DND-41 (cell line): Measurements from ENCODE around the gene ZBTB11.
A peak's percentile ranks its signal among the peaks of the same experiment; 100 is the strongest.
"Not testable (repeated sequence)": the region's sequence is repeated elsewhere in the genome, so short reads cannot be mapped to it uniquely, and the experiment has no call there.

Source experiments
- ATAC-seq: fragments of 200-7000 bp; cut with Tn5 transposase; 3 replicates; pipeline ENCODE4 v1.9.1; 2021; ENCODE audit warnings: low read depth; ENCODE audit not compliant: insufficient read depth
- DNase-seq: peaks from one replicate; pipeline ENCODE4 v3.0.0-alpha.2; 2020
- H2AFZ ChIP-seq: 2 replicates; pipeline ENCODE4 v1.6.0; 2012; ENCODE audit warnings: low read depth, low read length
- H3K27ac ChIP-seq: 2 replicates; pipeline ENCODE4 v1.5.1; 2012; ENCODE audit warnings: low read length, inconsistent platforms
- H3K27me3 ChIP-seq: fragments of 200-600 bp; sonication (generic); 2 replicates; pipeline ENCODE4 v1.6.0; 2012; ENCODE audit warnings: low read length, mild to moderate bottlenecking, inconsistent platforms; ENCODE audit not compliant: insufficient read depth, poor library complexity
- H3K36me3 ChIP-seq: 2 replicates; pipeline ENCODE4 v1.5.1; 2012; ENCODE audit warnings: low read length, inconsistent platforms; ENCODE audit not compliant: insufficient read depth
- H3K4me1 ChIP-seq: 2 replicates; pipeline ENCODE4 v1.5.1; 2012; ENCODE audit warnings: mild to moderate bottlenecking, low read length; ENCODE audit not compliant: insufficient read depth
- H3K4me2 ChIP-seq: 2 replicates; pipeline ENCODE4 v1.6.0; 2012; ENCODE audit warnings: mild to moderate bottlenecking, moderate library complexity, low read length, inconsistent platforms; ENCODE audit not compliant: insufficient read depth
- H3K4me3 ChIP-seq, 2 experiments: fragments of 200-600 bp in 1 of 2; shearing (Covaris generic) in 1 of 2; 2 replicates each; pipeline ENCODE4 v1.5.1; 2012 to 2016; ENCODE audit warnings: inconsistent platforms in 2 of 2, low read length in 2 of 2, mild to moderate bottlenecking in 2 of 2, low read depth in 1 of 2, moderate library complexity in 1 of 2
- H3K79me2 ChIP-seq: 2 replicates; pipeline ENCODE4 v1.6.0; 2012; ENCODE audit warnings: low read length, inconsistent platforms; ENCODE audit not compliant: insufficient read depth
- H3K9ac ChIP-seq: 2 replicates; pipeline ENCODE4 v1.6.0; 2012; ENCODE audit warnings: low read depth, mild to moderate bottlenecking, inconsistent platforms, low read length, moderate library complexity
- H3K9me3 ChIP-seq: 2 replicates; pipeline ENCODE4 v1.5.1; 2012; ENCODE audit warnings: low read length, moderate library complexity, mild to moderate bottlenecking, inconsistent platforms; ENCODE audit not compliant: insufficient read depth, severe bottlenecking
- H4K20me1 ChIP-seq: 2 replicates; pipeline ENCODE4 v1.6.0; 2012; ENCODE audit warnings: low read length; ENCODE audit not compliant: insufficient read depth
- CTCF ChIP-seq: IDR thresholded peaks from 2 replicates; pipeline ENCODE4 v1.5.1; 2012; ENCODE audit warnings: borderline replicate concordance, low read length, moderate library complexity, mild to moderate bottlenecking; ENCODE audit not compliant: poor library complexity, severe bottlenecking; ENCODE audit errors: extremely low read depth
- EZH2 ChIP-seq: IDR thresholded peaks from 3 replicates; pipeline ENCODE4 v1.6.1; 2012; ENCODE audit warnings: borderline replicate concordance, low read depth, mild to moderate bottlenecking, moderate library complexity, low read length, inconsistent platforms; ENCODE audit not compliant: severe bottlenecking

Gene ZBTB11

GRCh38 chr3:101695779-101696372 is 18.9 kb upstream of the ZBTB11 start:
- no peaks in the 10 kb centered on the region for H3K9me3 ChIP-seq
- TF ChIP-seq EZH2 (no peak), CTCF (peak; percentile 77)
- ATAC-seq (peak; percentile 69; the same call in 2 of the 3 replicates), DNase-seq (peak; percentile 53)
- H4K20me1 ChIP-seq, result no peaks in the 10 kb centered on the region
- H3K4me2 ChIP-seq, result 0 out of 2 replicates have a peak overlapping the region, but pooled peaks have one; percentile 16
- H3K36me3 ChIP-seq, result no peaks in the 10 kb centered on the region
- H3K4me1 ChIP-seq, result peaks cover 3% of the 10 kb centered on the region; the same call in 1 of the 2 replicates
- no peak overlapping the region for H3K27ac ChIP-seq
- H3K27me3 ChIP-seq, result no peaks in the 10 kb centered on the region
- no peak overlapping the region for H3K4me3 ChIP-seq
- H3K9ac ChIP-seq, result no peak overlapping the region
- no peak overlapping the region for H2AFZ ChIP-seq
- no peaks in the 10 kb centered on the region for H3K79me2 ChIP-seq

GRCh38 chr3:101694836-101695235 is 17.9 kb upstream of the ZBTB11 start:
- H2AFZ ChIP-seq, H3K4me1 ChIP-seq, H3K36me3 ChIP-seq, H3K79me2 ChIP-seq, ATAC-seq, H3K27me3 ChIP-seq, H3K4me2 ChIP-seq, H3K9me3 ChIP-seq, H3K9ac ChIP-seq, DNase-seq, H4K20me1 ChIP-seq, H3K27ac ChIP-seq, H3K4me3 ChIP-seq: not testable (repeated sequence)

- not testable (repeated sequence) for H3K9ac ChIP-seq, H3K4me3 ChIP-seq, H3K27me3 ChIP-seq, H3K4me1 ChIP-seq, H3K79me2 ChIP-seq, H4K20me1 ChIP-seq, H3K9me3 ChIP-seq, H3K27ac ChIP-seq, H2AFZ ChIP-seq, H3K36me3 ChIP-seq, H3K4me2 ChIP-seq
- DNase-seq, result peak; percentile 46
- peak; percentile 94 for ATAC-seq
- peak; percentile 60 for TF ChIP-seq CTCF
These were observed 16.6 kb upstream of the ZBTB11 start for GRCh38 chr3:101693540-101693939.

GRCh38 chr3:101691685-101692671 is 15.0 kb upstream of the ZBTB11 start:
- H3K9me3 ChIP-seq, H3K27ac ChIP-seq, H3K27me3 ChIP-seq, H3K79me2 ChIP-seq, ATAC-seq, H3K9ac ChIP-seq, H3K4me2 ChIP-seq, H3K4me3 ChIP-seq, DNase-seq, H2AFZ ChIP-seq, H3K36me3 ChIP-seq, H4K20me1 ChIP-seq: not testable (repeated sequence)
- peaks cover 14% of the 10 kb centered on the region for H3K4me1 ChIP-seq
